GM12878 (cell line): Measurements from ENCODE around the gene DUS1L. TPM values are rescaled to one million over a fixed set of nuclear protein-coding genes. Genes with fewer than 3 reads are reported as not detected.
A peak's percentile ranks its signal among the peaks of the same experiment; 100 is the strongest.

ENCODE experiments used
- ESRRA ChIP-seq: IDR thresholded peaks from 2 replicates; pipeline ENCODE4 v1.6.1; 2012; ENCODE audit warnings: mild to moderate bottlenecking, low read length, improper control_type of control experiment
- HDAC6 ChIP-seq: fragments of 200-600 bp; sonication (generic); IDR thresholded peaks from one replicate; pipeline ENCODE4 v1.8.0; 2017; ENCODE audit warnings: antibody characterized with exemption; ENCODE audit not compliant: unreplicated experiment
- IRF4 ChIP-seq: IDR thresholded peaks from 2 replicates; pipeline ENCODE4 v1.6.1; 2011; ENCODE audit warnings: low read depth, low read length
- JUNB ChIP-seq: IDR thresholded peaks from 2 replicates; pipeline ENCODE4 v1.6.1; 2016; ENCODE audit warnings: antibody characterized with exemption, mild to moderate bottlenecking
- KAT2A ChIP-seq: conservative IDR thresholded peaks from 2 replicates; pipeline ENCODE4 v1.6.1; 2011; ENCODE audit warnings: low read depth, low read length; ENCODE audit not compliant: control insufficient read depth
- KDM1A ChIP-seq: fragments of 200-600 bp; sonication (generic); IDR thresholded peaks from 2 replicates; pipeline ENCODE4 v1.6.1; 2016; ENCODE audit warnings: borderline replicate concordance
- MEF2A ChIP-seq: IDR thresholded peaks from 2 replicates; pipeline ENCODE4 v1.6.1; 2011; ENCODE audit warnings: low read depth, mild to moderate bottlenecking, low read length, moderate library complexity; ENCODE audit not compliant: insufficient read depth
- POU2F2 ChIP-seq: IDR thresholded peaks from 3 replicates; pipeline ENCODE4 v1.6.1; 2011; ENCODE audit warnings: low read depth, mild to moderate bottlenecking, low read length, borderline replicate concordance
- RAD21 ChIP-seq: IDR thresholded peaks from 2 replicates; pipeline ENCODE4 v1.6.1; 2011; ENCODE audit warnings: mild to moderate bottlenecking, low read depth, low read length, moderate library complexity; ENCODE audit not compliant: insufficient read depth
- RB1 ChIP-seq: fragments of 450-650 bp; formaldehyde crosslinking; IDR thresholded peaks from 2 replicates; pipeline ENCODE4 v1.6.1; 2017; ENCODE audit warnings: mild to moderate bottlenecking, borderline replicate concordance
- RCOR1 ChIP-seq: conservative IDR thresholded peaks from 2 replicates; pipeline ENCODE4 v1.6.1; 2012; ENCODE audit warnings: low read depth, low read length, improper control_type of control experiment
- SMC3 ChIP-seq: IDR thresholded peaks from 2 replicates; pipeline ENCODE4 v1.6.1; 2011; ENCODE audit warnings: low read length, improper control_type of control experiment, borderline replicate concordance
- SUPT20H ChIP-seq: IDR thresholded peaks from 2 replicates; pipeline ENCODE4 v1.6.1; 2011; ENCODE audit warnings: low read depth, mild to moderate bottlenecking, low read length, moderate library complexity, borderline replicate concordance; ENCODE audit not compliant: control insufficient read depth
- TBL1XR1 ChIP-seq: IDR thresholded peaks from 2 replicates; pipeline ENCODE4 v1.6.1; 2012; ENCODE audit warnings: low read depth, low read length, improper control_type of control experiment
- TCF3 ChIP-seq: IDR thresholded peaks from 2 replicates; pipeline ENCODE4 v1.6.1; 2012; ENCODE audit warnings: low read depth, mild to moderate bottlenecking, low read length, borderline replicate concordance; ENCODE audit not compliant: insufficient read depth
- TCF7 ChIP-seq: IDR thresholded peaks from 2 replicates; pipeline ENCODE4 v1.6.1; 2014; ENCODE audit warnings: antibody characterized with exemption, borderline replicate concordance
- ZNF207 ChIP-seq: fragments of 450-650 bp; IDR thresholded peaks from 2 replicates; pipeline ENCODE4 v1.6.1; 2014; ENCODE audit warnings: antibody characterized with exemption, mild to moderate bottlenecking, borderline replicate concordance
- ZNF217 ChIP-seq: fragments of 450-650 bp; IDR thresholded peaks from 2 replicates; pipeline ENCODE4 v1.6.1; 2017; ENCODE audit warnings: antibody characterized with exemption, mild to moderate bottlenecking
- ZNF24 ChIP-seq: fragments of 450-650 bp; IDR thresholded peaks from 2 replicates; pipeline ENCODE4 v1.6.1; 2017; ENCODE audit warnings: antibody characterized with exemption, mild to moderate bottlenecking
- ZNF384 ChIP-seq: IDR thresholded peaks from 2 replicates; pipeline ENCODE4 v1.6.1; 2012; ENCODE audit warnings: low read depth, mild to moderate bottlenecking, low read length, improper control_type of control experiment, borderline replicate concordance
- ZZZ3 ChIP-seq: IDR thresholded peaks from 2 replicates; pipeline ENCODE4 v1.6.1; 2011; ENCODE audit warnings: low read depth; ENCODE audit not compliant: control insufficient read depth, insufficient read length
- polyA plus RNA-seq, 11 experiments: library from polyadenylated mRNA; depleted of rRNA in 4 of 11; unstranded in 6 of 11; stranded (reverse) in 5 of 11; fragments of >200 nt; fragmentation: Nextera tagmentation in 4 of 11; fragmentation: Illumina TruSeq in 1 of 11; extraction: Ambion mirVana in 4 of 11; extraction: Trizol in 1 of 11; gene quantifications; 1 replicate in 1 of 11; 2 replicates in 10 of 11; pipeline versions ENCODE4 v1.2.1 to v1.2.3, GENCODE V29; 2011 to 2016; ENCODE audit warnings: inconsistent platforms in 2 of 11, missing spikeins in 2 of 11, low read depth in 1 of 11
- total RNA-seq, 4 experiments: library from RNA; depleted of rRNA in 3 of 4; stranded (reverse); fragments of >200 nt in 3 of 4; fragmentation: Illumina TruSeq in 1 of 4; extraction: Trizol in 1 of 4; gene quantifications; 2 replicates each; pipeline versions ENCODE4 v1.2.1 to v1.2.3, GENCODE V29; 2013 to 2021
- TF ChIP-seq, protein P1 (sequence below): IDR thresholded peaks from 2 replicates; pipeline ENCODE4 v1.6.1; 2011; ENCODE audit warnings: borderline replicate concordance, low read depth, mild to moderate bottlenecking, moderate library complexity, mixed read lengths, low read length; ENCODE audit not compliant: insufficient read depth; ENCODE audit errors: extremely low read length
- TF ChIP-seq, protein P2 (sequence below): IDR thresholded peaks from 2 replicates; pipeline ENCODE4 v1.6.1; 2012; ENCODE audit warnings: mild to moderate bottlenecking, low read depth, low read length
- TF ChIP-seq, protein P3 (sequence below): fragments of 450-650 bp; IDR thresholded peaks from 2 replicates; pipeline ENCODE4 v1.6.1; 2017; ENCODE audit warnings: borderline replicate concordance

DUS1L gene
- total and polyA plus RNA-seq, 10 of the 15 experiments (the other 5 are each of a cell fraction or from before 2014, with no cell fraction given): 6.1 to 157 (median 44.5) TPM

DNA sequence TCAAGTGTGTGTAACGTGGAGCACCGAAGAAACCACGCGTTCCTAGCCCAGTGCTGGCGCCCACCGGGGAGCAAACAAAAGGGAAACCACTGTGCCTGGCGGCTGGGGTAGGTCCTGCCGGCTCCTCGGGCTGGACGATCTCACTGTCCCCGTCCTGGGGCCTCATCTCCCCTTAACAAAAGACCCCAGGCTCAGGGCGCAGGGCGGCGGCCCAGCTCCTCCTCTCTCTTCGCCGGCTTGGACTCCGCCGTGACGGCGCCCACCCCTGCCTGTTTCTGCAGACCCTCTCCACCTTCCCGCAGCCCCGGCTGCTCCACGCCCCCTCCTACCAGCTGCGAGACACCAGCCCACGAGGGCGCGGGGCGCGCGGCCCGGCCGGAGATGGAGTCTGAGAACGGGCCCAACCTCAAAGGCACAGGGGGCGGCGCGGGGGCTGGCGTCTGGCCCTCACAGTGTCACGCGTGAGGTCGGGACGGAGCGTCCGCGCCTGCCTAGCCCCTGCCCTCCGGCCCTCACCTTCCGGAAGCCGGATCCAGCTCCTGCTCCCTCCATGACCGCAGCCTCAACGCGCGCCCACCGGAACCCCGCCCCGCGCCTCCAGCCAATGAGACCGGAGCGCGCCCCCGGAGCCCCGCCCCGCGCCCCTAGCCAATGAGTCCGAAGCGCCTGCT is 43.2 kb downstream of the DUS1L start, which contains the start of gene CENPX (continued):
- no peak for TF ChIP-seq POU2F2
- TF ChIP-seq MEF2A: no peak
- no peak for TF ChIP-seq TCF3
- TF ChIP-seq, protein P1, sequence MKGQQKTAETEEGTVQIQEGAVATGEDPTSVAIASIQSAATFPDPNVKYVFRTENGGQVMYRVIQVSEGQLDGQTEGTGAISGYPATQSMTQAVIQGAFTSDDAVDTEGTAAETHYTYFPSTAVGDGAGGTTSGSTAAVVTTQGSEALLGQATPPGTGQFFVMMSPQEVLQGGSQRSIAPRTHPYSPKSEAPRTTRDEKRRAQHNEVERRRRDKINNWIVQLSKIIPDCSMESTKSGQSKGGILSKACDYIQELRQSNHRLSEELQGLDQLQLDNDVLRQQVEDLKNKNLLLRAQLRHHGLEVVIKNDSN: no peak
- no peak for TF ChIP-seq RCOR1
- no peak for TF ChIP-seq SUPT20H
- no peak for TF ChIP-seq KAT2A
- TF ChIP-seq TBL1XR1: no peak
- TF ChIP-seq, protein P2, sequence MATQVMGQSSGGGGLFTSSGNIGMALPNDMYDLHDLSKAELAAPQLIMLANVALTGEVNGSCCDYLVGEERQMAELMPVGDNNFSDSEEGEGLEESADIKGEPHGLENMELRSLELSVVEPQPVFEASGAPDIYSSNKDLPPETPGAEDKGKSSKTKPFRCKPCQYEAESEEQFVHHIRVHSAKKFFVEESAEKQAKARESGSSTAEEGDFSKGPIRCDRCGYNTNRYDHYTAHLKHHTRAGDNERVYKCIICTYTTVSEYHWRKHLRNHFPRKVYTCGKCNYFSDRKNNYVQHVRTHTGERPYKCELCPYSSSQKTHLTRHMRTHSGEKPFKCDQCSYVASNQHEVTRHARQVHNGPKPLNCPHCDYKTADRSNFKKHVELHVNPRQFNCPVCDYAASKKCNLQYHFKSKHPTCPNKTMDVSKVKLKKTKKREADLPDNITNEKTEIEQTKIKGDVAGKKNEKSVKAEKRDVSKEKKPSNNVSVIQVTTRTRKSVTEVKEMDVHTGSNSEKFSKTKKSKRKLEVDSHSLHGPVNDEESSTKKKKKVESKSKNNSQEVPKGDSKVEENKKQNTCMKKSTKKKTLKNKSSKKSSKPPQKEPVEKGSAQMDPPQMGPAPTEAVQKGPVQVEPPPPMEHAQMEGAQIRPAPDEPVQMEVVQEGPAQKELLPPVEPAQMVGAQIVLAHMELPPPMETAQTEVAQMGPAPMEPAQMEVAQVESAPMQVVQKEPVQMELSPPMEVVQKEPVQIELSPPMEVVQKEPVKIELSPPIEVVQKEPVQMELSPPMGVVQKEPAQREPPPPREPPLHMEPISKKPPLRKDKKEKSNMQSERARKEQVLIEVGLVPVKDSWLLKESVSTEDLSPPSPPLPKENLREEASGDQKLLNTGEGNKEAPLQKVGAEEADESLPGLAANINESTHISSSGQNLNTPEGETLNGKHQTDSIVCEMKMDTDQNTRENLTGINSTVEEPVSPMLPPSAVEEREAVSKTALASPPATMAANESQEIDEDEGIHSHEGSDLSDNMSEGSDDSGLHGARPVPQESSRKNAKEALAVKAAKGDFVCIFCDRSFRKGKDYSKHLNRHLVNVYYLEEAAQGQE: no peak
- no peak for TF ChIP-seq KDM1A
- no peak for TF ChIP-seq RB1
- no peak for TF ChIP-seq TCF7
- TF ChIP-seq SMC3: no peak
- TF ChIP-seq ZNF217: no peak
- TF ChIP-seq RAD21: no peak
- TF ChIP-seq IRF4: no peak
- TF ChIP-seq ZNF207: 0 out of 2 replicates have a peak, but pooled peaks have one; percentile 41
- TF ChIP-seq JUNB: no peak
- TF ChIP-seq ZNF384: no peak
- TF ChIP-seq ZNF24: no peak
- TF ChIP-seq ESRRA: no peak
- TF ChIP-seq, protein P3, sequence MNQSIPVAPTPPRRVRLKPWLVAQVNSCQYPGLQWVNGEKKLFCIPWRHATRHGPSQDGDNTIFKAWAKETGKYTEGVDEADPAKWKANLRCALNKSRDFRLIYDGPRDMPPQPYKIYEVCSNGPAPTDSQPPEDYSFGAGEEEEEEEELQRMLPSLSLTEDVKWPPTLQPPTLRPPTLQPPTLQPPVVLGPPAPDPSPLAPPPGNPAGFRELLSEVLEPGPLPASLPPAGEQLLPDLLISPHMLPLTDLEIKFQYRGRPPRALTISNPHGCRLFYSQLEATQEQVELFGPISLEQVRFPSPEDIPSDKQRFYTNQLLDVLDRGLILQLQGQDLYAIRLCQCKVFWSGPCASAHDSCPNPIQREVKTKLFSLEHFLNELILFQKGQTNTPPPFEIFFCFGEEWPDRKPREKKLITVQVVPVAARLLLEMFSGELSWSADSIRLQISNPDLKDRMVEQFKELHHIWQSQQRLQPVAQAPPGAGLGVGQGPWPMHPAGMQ: no peak
- TF ChIP-seq ZZZ3: no peak
- no peak for TF ChIP-seq HDAC6
